ENCODE results near the gene PRKN.

The PRKN gene

DNA sequence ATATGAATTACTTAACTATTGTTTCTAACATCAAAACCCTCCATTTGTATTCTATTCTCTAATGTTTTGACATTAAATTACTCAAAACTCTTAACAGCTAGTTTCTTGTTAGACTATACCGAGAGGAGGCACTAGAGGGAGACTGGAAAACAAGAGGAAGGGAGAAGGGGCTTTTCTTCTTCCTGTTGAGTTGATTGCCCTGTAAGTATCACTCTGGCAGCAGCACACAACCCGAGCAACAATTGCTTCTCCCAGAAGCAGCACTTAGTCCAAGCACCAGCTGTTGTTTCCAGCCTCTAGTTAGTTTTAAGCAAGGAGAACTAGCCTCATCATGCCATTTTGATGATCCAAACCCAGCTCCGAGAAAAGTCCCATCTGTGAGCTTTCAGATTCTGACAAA, 603.8 kb downstream of the PRKN start:
- DNase-seq (ENCODE audit: low read depth in 2 of 2) = no peak

- no peak for DNase-seq (ENCODE audit: low read depth in 2 of 2)
Observed at GRCh38 chr6:162119341-162119740, 608.2 kb downstream of the PRKN start.

DNA sequence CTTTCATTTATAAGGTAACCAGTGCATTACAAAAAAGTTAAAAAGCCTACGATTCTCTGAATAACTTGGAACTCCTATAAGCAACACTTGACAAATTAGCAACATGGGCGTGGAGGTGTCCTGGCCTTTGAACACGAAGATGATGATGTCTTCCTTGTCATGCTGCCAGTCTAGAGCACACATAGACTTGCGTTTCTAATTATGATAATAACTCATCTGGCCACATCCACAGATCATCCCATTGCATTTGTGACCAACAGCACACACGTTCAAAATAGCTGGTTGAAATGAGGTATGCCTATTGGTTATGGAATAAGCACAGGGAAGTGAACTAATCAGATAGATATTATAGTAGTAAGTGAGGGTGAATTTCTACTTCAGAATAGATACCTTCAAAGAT, 608.9 kb downstream of the PRKN start:
- no peak for DNase-seq (ENCODE audit: low read depth in 2 of 2)

DNA sequence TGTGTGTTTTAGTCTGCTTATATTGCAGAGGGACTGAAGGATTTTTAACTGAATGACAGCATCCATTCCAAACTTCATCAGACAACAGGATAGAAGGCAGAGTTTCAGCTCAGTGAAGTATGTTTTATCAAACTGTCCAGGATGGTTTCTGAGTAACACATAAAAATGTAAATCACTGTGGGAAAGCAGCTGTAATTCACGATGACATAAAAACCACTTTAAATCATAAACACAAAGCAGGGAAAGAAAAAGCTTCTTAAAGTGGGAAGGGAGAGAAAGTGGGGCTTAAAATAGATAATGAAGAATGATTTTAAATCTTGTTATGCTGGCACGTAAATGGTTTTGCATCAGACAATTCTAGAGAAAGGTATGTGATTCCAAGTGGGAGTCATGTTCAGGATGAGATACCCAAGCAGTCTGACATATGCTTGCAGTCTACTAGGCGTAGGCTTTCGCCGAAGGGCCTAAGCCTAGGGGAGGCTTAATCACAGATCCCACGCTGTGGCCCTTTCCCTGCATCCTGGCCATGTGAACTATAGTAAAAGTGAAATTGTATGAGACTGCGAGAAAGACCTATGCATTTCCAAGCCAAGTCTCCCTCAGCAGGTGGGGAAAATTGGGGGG, 610.6 kb downstream of the PRKN start:
- DNase-seq (ENCODE audit: low read depth in 2 of 2) = no peak

DNA sequence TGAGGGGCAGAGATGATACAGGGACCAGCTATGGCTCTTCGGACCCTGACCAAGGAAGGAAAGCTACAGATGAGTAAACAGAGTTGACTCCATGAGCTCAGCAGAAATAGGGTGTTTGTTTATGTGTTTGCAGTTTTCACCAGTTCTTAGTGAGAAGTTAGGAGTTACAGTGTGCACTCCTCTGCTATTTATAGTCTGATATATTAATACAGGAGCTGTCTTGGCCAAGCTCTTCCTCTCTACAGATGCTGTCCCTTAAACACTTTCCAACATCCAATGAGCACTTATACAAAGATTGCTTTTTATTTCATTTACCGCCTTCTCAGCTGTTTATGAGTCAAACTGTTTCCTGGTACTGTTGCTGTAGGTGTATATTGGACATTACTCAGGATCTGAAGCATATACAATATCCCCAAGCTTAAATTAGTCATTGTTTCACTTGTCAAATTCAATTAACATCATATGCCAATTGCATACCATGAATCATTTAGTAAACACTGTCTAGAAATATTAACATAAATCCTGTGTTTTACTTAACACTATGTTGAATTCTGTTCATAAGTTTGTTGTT, 618.0 kb downstream of the PRKN start:
- no peak for DNase-seq (ENCODE audit: low read depth in 2 of 2)

DNA sequence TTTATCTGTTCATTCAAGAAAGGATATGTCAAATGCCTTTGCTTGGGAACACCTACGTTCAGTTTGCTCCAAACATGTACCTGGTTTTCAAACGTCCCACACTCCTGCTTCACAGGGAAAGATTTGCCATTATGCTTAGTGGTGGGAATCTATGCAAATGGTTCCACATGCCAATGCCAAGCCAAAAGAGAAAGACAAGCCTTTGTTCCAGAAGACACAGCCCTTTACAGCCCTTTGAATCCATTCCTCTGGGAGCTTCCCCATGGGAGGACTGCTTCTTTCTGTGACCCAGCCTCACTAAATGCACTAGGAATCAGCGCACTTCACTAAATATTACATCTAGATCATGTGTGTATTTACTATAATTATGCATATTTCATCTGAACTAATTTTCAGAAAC, 619.5 kb downstream of the PRKN start:
- no peak for DNase-seq (ENCODE audit: low read depth in 2 of 2)

GRCh38 chr6:162100096-162100495, 627.5 kb downstream of the PRKN start:
- DNase-seq (ENCODE audit: low read depth in 2 of 2) = no peak

GRCh38 chr6:162099685-162100084, 627.9 kb downstream of the PRKN start:
- DNase-seq (ENCODE audit: low read depth in 2 of 2) = no peak

DNA sequence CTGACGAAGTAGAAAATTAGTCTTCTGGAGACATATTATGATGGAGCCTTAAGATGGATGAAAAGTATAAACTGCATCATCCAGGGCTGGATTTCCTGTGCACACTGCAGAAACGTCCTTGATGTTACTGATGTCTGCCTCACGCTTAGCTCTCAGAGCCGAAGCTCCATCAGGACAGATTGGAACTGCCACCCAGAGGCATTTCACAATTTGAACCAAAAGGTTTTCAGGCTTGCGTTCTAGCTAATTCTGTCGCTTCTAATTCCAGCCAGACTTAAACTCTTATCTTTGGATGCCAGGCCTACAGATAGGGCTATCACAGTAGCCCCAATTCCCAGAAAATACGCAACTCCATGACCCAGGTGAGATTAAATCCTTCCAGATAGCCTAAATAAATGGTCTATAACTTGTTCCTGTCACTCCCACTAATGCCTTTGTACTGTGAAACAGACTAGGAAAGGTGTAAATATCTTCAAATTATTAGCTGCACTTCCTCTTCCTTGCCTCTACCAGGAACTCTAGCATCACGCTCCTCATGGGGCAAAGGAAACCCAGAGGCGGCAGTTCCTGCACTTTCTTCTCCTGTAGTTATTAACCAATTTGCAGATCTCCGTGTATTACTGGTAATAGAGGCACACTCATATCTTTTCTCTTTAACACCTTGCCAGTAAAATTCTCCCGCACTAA, 634.6 kb downstream of the PRKN start:
- no peak for DNase-seq (ENCODE audit: low read depth in 2 of 2)

GRCh38 chr6:162090734-162091133, 636.8 kb downstream of the PRKN start:
- no peak for DNase-seq (ENCODE audit: low read depth in 2 of 2)

DNA sequence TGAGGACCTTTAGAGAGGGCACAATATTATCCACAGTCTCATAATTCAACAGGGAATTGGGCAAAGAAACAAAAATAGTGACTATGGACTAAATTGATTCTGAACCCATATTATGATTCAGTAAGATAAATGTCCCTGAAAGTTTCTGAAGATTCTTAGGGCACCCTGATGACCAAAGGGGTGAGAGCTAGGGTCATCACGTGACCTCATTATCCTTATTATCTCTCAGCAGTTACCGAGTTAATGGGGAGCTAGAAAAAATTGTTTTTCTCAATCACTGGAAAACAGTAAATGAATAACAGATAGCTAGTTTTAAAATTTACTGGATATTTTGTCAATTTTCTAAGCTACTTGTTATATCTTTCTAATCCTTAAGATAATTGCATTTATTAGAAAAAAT, 639.5 kb downstream of the PRKN start:
- no peak for DNase-seq (ENCODE audit: low read depth in 2 of 2)

- no peak for DNase-seq (ENCODE audit: low read depth in 2 of 2)
Observed at GRCh38 chr6:162085561-162085960, 642.0 kb downstream of the PRKN start.

DNA sequence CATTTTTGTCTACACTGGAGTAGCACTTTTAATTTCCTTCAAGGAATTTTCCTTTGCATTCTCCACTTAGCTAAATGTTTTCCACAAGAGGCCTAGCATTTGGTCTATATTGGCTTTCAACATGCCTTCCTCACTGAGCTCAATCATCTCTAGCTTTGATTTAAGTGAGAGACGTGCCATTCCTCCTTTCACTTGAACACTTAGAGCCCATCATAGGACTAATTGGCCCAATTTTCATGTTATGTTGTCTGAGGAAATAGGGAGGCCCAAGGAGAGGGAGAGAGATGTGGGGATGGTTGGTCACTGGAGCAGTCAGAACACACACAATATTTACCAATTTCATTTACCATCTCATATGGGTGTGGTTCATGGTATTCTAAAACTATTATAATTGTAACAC, 645.0 kb downstream of the PRKN start:
- DNase-seq (ENCODE audit: low read depth in 2 of 2) = no peak

DNA sequence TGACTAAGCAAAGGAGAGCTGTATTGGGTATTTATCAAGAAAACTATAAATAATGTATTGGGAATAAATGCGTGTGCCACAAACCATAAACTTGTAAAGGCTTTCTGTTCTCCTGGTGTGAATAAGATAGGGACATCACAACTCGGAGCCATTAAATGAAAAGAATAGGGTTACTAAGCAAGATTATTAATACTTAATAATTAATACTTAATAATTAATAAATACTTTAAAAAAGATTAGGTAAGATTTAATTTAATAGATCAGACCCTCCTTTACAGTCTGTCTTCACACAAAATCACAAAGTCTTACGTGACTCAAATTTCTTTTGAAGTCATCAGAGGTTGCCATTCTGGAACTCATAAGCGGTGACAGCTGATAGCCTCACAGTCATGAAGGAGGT, 648.9 kb downstream of the PRKN start:
- DNase-seq (ENCODE audit: low read depth in 2 of 2) = no peak

DNA sequence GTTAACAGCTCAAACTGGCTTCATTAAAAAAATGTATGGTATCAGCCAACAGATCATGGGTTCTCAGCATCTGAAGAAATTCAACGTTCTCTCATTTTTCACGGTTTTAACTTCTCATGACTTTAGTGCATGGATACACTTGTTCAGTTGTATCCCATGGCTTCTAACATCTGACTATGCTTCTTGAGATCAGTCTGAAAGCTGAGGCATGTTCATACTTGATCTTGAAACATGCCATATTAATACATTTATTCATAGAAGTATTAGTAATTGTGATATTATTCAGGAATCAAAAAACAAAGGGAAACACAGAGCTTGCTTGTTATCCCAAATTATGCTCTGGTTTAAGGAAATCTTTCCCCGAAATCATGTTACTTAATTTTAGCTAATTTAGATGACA, 649.4 kb downstream of the PRKN start:
- DNase-seq (ENCODE audit: low read depth in 2 of 2) = no peak

GRCh38 chr6:162076816-162077215, 650.8 kb downstream of the PRKN start:
- no peak for DNase-seq (ENCODE audit: low read depth in 2 of 2)

DNA sequence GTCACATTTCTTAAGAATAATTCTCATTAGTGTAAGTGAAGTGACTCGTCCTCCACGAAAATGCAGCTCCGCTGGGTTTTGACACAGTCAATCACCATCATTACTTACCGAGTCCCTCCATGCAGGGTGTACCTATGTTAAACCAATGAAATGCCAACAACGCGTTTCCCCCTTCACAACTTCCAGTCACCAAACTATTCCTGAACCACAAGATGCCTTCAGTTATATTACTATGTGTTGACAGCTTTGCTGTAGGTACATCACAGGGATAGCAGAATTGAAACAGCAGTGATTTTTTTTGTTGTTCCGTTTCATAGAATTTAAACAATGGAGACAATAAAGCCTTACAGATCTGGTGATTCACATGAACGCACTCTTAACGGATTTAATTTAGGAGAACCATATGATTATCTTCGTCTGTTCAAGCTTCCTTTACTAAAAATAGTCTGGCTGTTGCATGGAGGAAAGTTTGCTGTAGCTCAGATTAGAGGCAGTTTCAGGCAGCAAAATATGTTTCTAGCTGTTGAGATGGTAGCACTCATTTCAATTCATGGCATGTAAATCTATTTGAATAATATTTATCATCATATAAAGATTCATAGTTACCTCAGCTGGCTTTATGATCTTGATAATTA, 652.8 kb downstream of the PRKN start:
- no peak for DNase-seq (ENCODE audit: low read depth in 2 of 2)

DNA sequence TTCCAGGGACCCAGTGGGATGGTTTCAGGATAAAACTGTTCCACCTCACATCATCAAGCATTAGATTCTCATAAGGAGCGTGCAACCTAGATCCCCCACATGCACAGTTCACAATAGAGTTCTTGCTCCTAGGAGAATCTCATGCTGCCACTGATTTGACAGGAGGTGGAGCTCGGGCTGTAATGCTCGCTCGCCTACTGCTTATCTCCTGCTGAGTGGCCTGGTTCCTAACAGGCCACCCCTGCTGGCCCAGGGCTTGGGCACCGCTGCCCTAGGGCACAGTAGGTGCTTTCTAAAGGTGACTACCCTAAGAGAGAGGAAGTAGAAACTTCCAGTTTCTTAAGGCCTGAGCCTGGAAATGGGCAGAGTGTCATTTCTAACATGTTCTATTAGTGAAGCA, 656.9 kb downstream of the PRKN start:
- DNase-seq (ENCODE audit: low read depth in 2 of 2) = no peak

GRCh38 chr6:162069995-162070394, 657.6 kb downstream of the PRKN start:
- DNase-seq (ENCODE audit: low read depth in 2 of 2) = no peak

DNA sequence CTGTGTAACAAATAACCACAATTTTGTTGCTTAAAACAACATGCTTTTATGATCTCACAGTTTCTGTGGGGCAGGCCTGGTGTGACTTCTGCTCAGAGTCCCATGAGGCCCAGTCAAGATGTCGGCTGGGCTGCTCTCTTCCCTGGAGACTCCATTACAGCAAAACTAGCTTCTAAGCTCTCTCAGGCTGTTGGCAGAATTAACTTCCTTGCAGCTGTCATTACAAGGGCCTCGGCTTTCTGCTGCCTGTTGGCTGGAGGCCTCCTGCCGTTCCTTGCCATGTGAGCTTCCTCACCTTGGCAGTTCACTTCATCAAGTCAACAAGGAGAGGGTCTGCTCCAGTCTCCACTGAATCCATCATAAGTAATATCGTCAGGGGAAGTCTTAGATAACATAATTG, 659.2 kb downstream of the PRKN start:
- no peak for DNase-seq (ENCODE audit: low read depth in 2 of 2)

GRCh38 chr6:162063666-162064065, 663.9 kb downstream of the PRKN start:
- no peak for DNase-seq (ENCODE audit: low read depth in 2 of 2)

GRCh38 chr6:162058281-162058875, 669.2 kb downstream of the PRKN start:
- no peak for DNase-seq (ENCODE audit: low read depth in 2 of 2)

DNA sequence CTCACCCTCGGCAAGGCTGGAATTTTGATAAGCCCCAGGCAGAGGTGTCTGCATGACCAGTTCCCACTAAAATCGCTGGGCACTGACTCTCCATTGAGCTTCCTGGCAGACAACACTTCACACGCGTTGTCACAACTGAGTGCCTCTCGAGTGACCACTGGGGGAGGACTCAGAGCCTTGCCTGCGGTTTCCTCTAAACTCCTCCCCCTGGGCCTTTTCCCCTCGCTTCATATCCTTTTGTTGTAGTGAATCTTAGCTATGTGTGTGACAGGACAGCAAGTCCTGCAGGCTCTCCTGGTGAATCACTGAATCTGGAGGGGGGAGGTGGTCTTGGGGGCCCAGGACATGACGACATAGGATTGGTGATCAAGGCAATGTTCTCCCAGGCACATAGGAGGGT, 670.8 kb downstream of the PRKN start:
- DNase-seq (ENCODE audit: low read depth in 2 of 2) = no peak
